Adrenal gland (tissue), 12 donors: ENCODE data around the gene CLIP4. TPM values are rescaled to one million over a fixed set of nuclear protein-coding genes. Genes with fewer than 3 reads are reported as not detected.

Experiments used
- DNase-seq, 7 donors: peaks; one replicate each; pipeline ENCODE4 v3.0.0-alpha.2; 2019 to 2020
- H3K27ac ChIP-seq, 5 donors: fragments of 200-600 bp; sonication (generic) in 4 of 5; 1 replicate in 3 of 5; 2 replicates in 2 of 5; pipeline versions ENCODE4 v1.5.1 to v1.8.0; 2016 to 2020; ENCODE audit warnings: mild to moderate bottlenecking in 1 of 5
- H3K27me3 ChIP-seq: fragments of 200-600 bp; 2 replicates; pipeline ENCODE4 v1.8.0; 2021
- H3K36me3 ChIP-seq, 2 donors: fragments of 200-600 bp; replicated peaks in 1 of 2; 1 replicate in 1 of 2; 2 replicates in 1 of 2; pipeline versions ENCODE4 v1.5.1 to v1.8.0; 2018 to 2022
- H3K4me1 ChIP-seq, 2 donors: fragments of 200-600 bp; replicated peaks in 1 of 2; 1 replicate in 1 of 2; 2 replicates in 1 of 2; pipeline versions ENCODE4 v1.5.1 to v1.8.0; 2018 to 2021
- H3K4me3 ChIP-seq, 4 donors: fragments of 200-600 bp; sonication (generic) in 3 of 4; one replicate each; pipeline ENCODE4 v1.5.1; 2016 to 2018
- H3K9me3 ChIP-seq, 3 donors: fragments of 200-600 bp; sonication (generic) in 1 of 3; replicated peaks in 1 of 3; 1 replicate in 2 of 3; 2 replicates in 1 of 3; pipeline versions ENCODE4 v1.5.1 to v1.8.0; 2016 to 2021
- CTCF ChIP-seq, 6 experiments: fragments of 450-650 bp in 4 of 6; fragments of 200-600 bp in 2 of 6; sonication (generic) in 1 of 6; IDR thresholded peaks; 1 replicate in 5 of 6; 2 replicates in 1 of 6; pipeline versions ENCODE4 v1.5.1 to v1.8.0; 2016 to 2021; ENCODE audit warnings: antibody characterized with exemption in 6 of 6, mild to moderate bottlenecking in 2 of 6, moderate library complexity in 1 of 6
- POLR2A ChIP-seq, 2 donors: fragments of 450-650 bp; IDR thresholded peaks; one replicate each; pipeline ENCODE4 v1.6.1; 2017; ENCODE audit warnings: antibody characterized with exemption in 2 of 2, mild to moderate bottlenecking in 2 of 2, moderate library complexity in 1 of 2
- WGBS, 4 donors: extraction: QIAGEN DNeasy Blood & Tissue Kit in 2 of 4; methylation state at CpG; one replicate each; pipeline versions ENCODE4 v1.1.5 to v1.1.7; 2013 to 2017; 5-methylcytosine and 5-hydroxymethylcytosine counted together
- intact Hi-C, 2 donors: fragments of 100-400 bp; cut with DNase I; formaldehyde crosslinking; loops; one replicate each; pipeline versions ENCODE4 v1.14.1 to v1.15.0; 2022 to 2023
- polyA plus RNA-seq, 3 donors: library from polyadenylated mRNA; stranded (reverse); fragments of 200-250 nt in 2 of 3; fragments of 350-450 nt in 1 of 3; fragmentation: Illumina TruSeq in 1 of 3; extraction: RNeasy Lipid Tissue Mini Kit (QIAGEN cat#74804) in 1 of 3; gene quantifications; one replicate each; pipeline ENCODE4 v1.2.3, GENCODE V29; 2013 to 2014
- total RNA-seq, 9 donors: library from RNA; depleted of rRNA in 4 of 9; stranded (reverse); fragments of >200 nt in 4 of 9; fragments of 120-200 nt in 1 of 9; fragmentation: NEBNext Ultra II Directional in 1 of 9; extraction: Animal tissue kit (Norgen Biotek cat#: 25700) in 1 of 9; gene quantifications; one replicate each; pipeline versions ENCODE4 v1.1.0 to v1.2.4, GENCODE V29; 2013 to 2023
- donor health status: healthy with polysubstance abuse.
- donor health status: Bipolar disorder and iron deficiency.
- donor health status: DM: yes; HTN: yes; CAD: no.
- donor health status: DM: no; HTN: no; CAD: no.
- donor health status: DM: no; HTN: no; CAD: no.
- donor health status: DM: yes; HTN: yes; CAD: no.

Gene CLIP4
- total and polyA plus RNA-seq, 12 donors = 6.1 to 30.5 (median 16.6) TPM

GRCh38 chr2:29235411-29235810 lies 120.2 kb downstream of the CLIP4 start:
- 61 to 70% (median 65%) methylated on average over 3 of the region's 3 CpGs for WGBS, 4 donors
- Histone ChIP-seq H3K36me3 (no peaks in the 10 kb centered on the region), H3K27me3 (no peaks in the 10 kb centered on the region), H3K4me1 (no peaks in the 10 kb centered on the region), H3K4me3 (no peak overlapping the region), H3K27ac (no peak overlapping the region), H3K9me3 (no peaks in the 10 kb centered on the region)
- DNase-seq = no peak
- TF ChIP-seq CTCF (IDR thresholded peaks at IDR 0.05) (no peak), POLR2A (IDR thresholded peaks at IDR 0.05) (no peak)
- intact Hi-C loops = loop anchor here in 1 of 2 donors (10.0 kb wide), 1 partner anchor 609 kb away; no protein-coding TSS in a partner anchor

GRCh38 chr2:29236074-29236473 lies 120.9 kb downstream of the CLIP4 start:
- 77 to 95% (median 91%) methylated on average over 6 of the region's 6 CpGs for WGBS, 4 donors
- Histone ChIP-seq H3K27ac (no peak overlapping the region), H3K9me3 (no peaks in the 10 kb centered on the region), H3K4me1 (no peaks in the 10 kb centered on the region), H3K36me3 (no peaks in the 10 kb centered on the region), H3K27me3 (no peaks in the 10 kb centered on the region), H3K4me3 (no peak overlapping the region)
- intact Hi-C loops = loop anchor here in 1 of 2 donors (10.0 kb wide), 1 partner anchor 609 kb away; no protein-coding TSS in a partner anchor
- no peak for DNase-seq
- TF ChIP-seq CTCF (IDR thresholded peaks at IDR 0.05) (no peak), POLR2A (IDR thresholded peaks at IDR 0.05) (no peak)

GRCh38 chr2:29238497-29238896 lies 123.3 kb downstream of the CLIP4 start:
- intact Hi-C loops = loop anchor here in 1 of 2 donors (10.0 kb wide), 1 partner anchor 606 kb away; no protein-coding TSS in a partner anchor
- peak in 4 of 7 donors; percentile 33 to 62 (median 42) for DNase-seq
- no peaks in the 10 kb centered on the region for H3K27me3 ChIP-seq
- no peak overlapping the region for H3K27ac ChIP-seq
- no peaks in the 10 kb centered on the region for H3K36me3 ChIP-seq
- TF ChIP-seq CTCF (IDR thresholded peaks at IDR 0.05) = peak; percentile 32 to 52 (median 44)
- TF ChIP-seq POLR2A (IDR thresholded peaks at IDR 0.05) = no peak
- H3K4me3 ChIP-seq = no peak overlapping the region
- H3K4me1 ChIP-seq = no peaks in the 10 kb centered on the region
- WGBS, 4 donors = 59 to 69% (median 64%) methylated on average over 7 of the region's 7 CpGs
- no peaks in the 10 kb centered on the region for H3K9me3 ChIP-seq

Other genes with a start within 250 kb of the CLIP4 start
- gene TRMT61B, start 245.1 kb upstream of the CLIP4 start, total RNA-seq = 10 to 100 TPM in 8 of 9 donors, 1 to 10 TPM in 1; 8.9 to 29.6 (median 16.3) TPM
- 10 to 100 TPM; 25.5 to 52.7 (median 37.7) TPM for gene TRMT61B, start 245.1 kb upstream of the CLIP4 start, polyA plus RNA-seq
- gene WDR43, start 220.7 kb upstream of the CLIP4 start, total RNA-seq = 10 to 100 TPM; 11.5 to 69.8 (median 32.4) TPM
- gene WDR43, start 220.7 kb upstream of the CLIP4 start, polyA plus RNA-seq = 10 to 100 TPM in 1 of 3 donors, 1 to 10 TPM in 2; 7.2 to 56.8 (median 9.9) TPM
- 1 to 10 TPM in 4 of 9 donors, under 1 TPM in 5; under 0.01 to 5.3 (median 0.96) TPM for gene TOGARAM2, start 134.1 kb upstream of the CLIP4 start, total RNA-seq
- 10 to 100 TPM in 1 of 3 donors, 1 to 10 TPM in 1, under 1 TPM in 1; 0.16 to 26.4 (median 7.5) TPM for gene TOGARAM2, start 134.1 kb upstream of the CLIP4 start, polyA plus RNA-seq
- gene PCARE, start 40.9 kb upstream of the CLIP4 start, total RNA-seq = under 1 TPM in 1 of 9 donors, not detected in 8; 0.17 TPM
- gene PCARE, start 40.9 kb upstream of the CLIP4 start, polyA plus RNA-seq = under 1 TPM; 0.02 to 0.08 (median 0.03) TPM